NB4 (cell line): ENCODE measurements around the gene RDH13.

ENCODE experiments used
- DNase-seq: peaks from one replicate; pipeline ENCODE4 v3.0.0; 2010; ENCODE audit warnings: low read depth
- H3K4me3 ChIP-seq: one replicate; pipeline ENCODE4 v1.5.1; 2011; ENCODE audit warnings: mild to moderate bottlenecking, low read depth, low read length, moderate library complexity
- CTCF ChIP-seq: IDR thresholded peaks from one replicate; pipeline ENCODE4 v1.5.1; 2012; ENCODE audit warnings: low read depth, low read length
- MAX ChIP-seq: IDR thresholded peaks from 2 replicates; pipeline ENCODE4 v1.6.1; 2011; ENCODE audit warnings: low read depth, low read length
- MYC ChIP-seq: IDR thresholded peaks from 2 replicates; pipeline ENCODE4 v1.6.1; 2011; ENCODE audit warnings: low read depth, low read length
- POLR2A ChIP-seq: IDR thresholded peaks from 2 replicates; pipeline ENCODE4 v1.6.1; 2011; ENCODE audit warnings: mild to moderate bottlenecking; ENCODE audit not compliant: insufficient read length; ENCODE audit errors: extremely low read depth

RDH13 gene

GRCh38 chr19:55058781-55059610 lies 4.0 kb downstream of the RDH13 start:
- no peak overlapping the region for H3K4me3 ChIP-seq
- TF ChIP-seq MAX: no peak
- peak; percentile 4 for TF ChIP-seq CTCF
- no peak for DNase-seq

GRCh38 chr19:55056827-55057226 lies 6.1 kb downstream of the RDH13 start:
- no peak for DNase-seq
- H3K4me3 ChIP-seq: no peak overlapping the region
- TF ChIP-seq POLR2A (no peak), MAX (no peak), CTCF (no peak), MYC (no peak)

- no peak for DNase-seq
- no peak overlapping the region for H3K4me3 ChIP-seq
- TF ChIP-seq POLR2A: no peak
- no peak for TF ChIP-seq MAX
- no peak for TF ChIP-seq CTCF
- no peak for TF ChIP-seq MYC
These were observed 9.2 kb downstream of the RDH13 start for GRCh38 chr19:55053735-55054134.

GRCh38 chr19:55050749-55051532 lies 12.0 kb downstream of the RDH13 start:
- H3K4me3 ChIP-seq: no peak overlapping the region
- no peak for DNase-seq
- no peak for TF ChIP-seq MAX
- TF ChIP-seq CTCF: no peak
- TF ChIP-seq POLR2A: no peak
- TF ChIP-seq MYC: no peak

- no peak overlapping the region for H3K4me3 ChIP-seq
- TF ChIP-seq MAX (no peak), POLR2A (no peak), MYC (no peak), CTCF (no peak)
- DNase-seq: no peak
These were observed 14.5 kb downstream of the RDH13 start for GRCh38 chr19:55048446-55048845.
